ENCODE results near the gene SLC12A5.

The SLC12A5 gene

DNA sequence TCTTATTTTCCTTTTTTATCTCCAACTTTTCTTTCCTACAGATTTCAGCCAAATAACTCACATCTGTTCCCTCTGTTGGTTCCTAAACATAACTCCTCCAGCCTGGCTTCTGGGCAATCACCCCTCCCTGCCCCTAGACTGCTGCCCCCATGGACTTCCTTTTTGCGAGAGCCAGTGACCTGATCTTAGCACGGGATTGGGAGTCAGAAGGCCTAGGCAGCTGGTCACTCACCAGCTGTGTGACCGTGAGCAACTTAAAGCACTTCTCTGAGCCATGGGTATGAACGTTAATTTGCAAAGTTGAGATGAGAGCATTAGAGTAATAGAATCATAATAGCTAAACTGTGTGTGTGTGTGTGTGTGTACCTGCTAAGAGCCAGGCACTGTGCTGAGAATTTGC lies 24.8 kb upstream of the SLC12A5 start:
- no peak for TF ChIP-seq SIN3A (IDR thresholded peaks at IDR 0.05; ENCODE audit: borderline replicate concordance, insufficient read depth, low read length)
- TF ChIP-seq POLR2AphosphoS5 (IDR thresholded peaks at IDR 0.05; ENCODE audit: low read depth, low read length) = no peak
- TF ChIP-seq, protein P1, sequence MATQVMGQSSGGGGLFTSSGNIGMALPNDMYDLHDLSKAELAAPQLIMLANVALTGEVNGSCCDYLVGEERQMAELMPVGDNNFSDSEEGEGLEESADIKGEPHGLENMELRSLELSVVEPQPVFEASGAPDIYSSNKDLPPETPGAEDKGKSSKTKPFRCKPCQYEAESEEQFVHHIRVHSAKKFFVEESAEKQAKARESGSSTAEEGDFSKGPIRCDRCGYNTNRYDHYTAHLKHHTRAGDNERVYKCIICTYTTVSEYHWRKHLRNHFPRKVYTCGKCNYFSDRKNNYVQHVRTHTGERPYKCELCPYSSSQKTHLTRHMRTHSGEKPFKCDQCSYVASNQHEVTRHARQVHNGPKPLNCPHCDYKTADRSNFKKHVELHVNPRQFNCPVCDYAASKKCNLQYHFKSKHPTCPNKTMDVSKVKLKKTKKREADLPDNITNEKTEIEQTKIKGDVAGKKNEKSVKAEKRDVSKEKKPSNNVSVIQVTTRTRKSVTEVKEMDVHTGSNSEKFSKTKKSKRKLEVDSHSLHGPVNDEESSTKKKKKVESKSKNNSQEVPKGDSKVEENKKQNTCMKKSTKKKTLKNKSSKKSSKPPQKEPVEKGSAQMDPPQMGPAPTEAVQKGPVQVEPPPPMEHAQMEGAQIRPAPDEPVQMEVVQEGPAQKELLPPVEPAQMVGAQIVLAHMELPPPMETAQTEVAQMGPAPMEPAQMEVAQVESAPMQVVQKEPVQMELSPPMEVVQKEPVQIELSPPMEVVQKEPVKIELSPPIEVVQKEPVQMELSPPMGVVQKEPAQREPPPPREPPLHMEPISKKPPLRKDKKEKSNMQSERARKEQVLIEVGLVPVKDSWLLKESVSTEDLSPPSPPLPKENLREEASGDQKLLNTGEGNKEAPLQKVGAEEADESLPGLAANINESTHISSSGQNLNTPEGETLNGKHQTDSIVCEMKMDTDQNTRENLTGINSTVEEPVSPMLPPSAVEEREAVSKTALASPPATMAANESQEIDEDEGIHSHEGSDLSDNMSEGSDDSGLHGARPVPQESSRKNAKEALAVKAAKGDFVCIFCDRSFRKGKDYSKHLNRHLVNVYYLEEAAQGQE (IDR thresholded peaks at IDR 0.05; ENCODE audit: insufficient read depth in 1 of 2, low read depth in 2 of 2, low read length in 2 of 2) = no peak
- TF ChIP-seq FOXP2 (optimal IDR thresholded peaks at IDR 0.05; ENCODE audit: borderline replicate concordance, extremely low read depth, extremely low read length, insufficient read depth) = no peak
- TF ChIP-seq TAF1 (IDR thresholded peaks at IDR 0.05; ENCODE audit: borderline replicate concordance, insufficient read depth, low read length) = no peak

DNA sequence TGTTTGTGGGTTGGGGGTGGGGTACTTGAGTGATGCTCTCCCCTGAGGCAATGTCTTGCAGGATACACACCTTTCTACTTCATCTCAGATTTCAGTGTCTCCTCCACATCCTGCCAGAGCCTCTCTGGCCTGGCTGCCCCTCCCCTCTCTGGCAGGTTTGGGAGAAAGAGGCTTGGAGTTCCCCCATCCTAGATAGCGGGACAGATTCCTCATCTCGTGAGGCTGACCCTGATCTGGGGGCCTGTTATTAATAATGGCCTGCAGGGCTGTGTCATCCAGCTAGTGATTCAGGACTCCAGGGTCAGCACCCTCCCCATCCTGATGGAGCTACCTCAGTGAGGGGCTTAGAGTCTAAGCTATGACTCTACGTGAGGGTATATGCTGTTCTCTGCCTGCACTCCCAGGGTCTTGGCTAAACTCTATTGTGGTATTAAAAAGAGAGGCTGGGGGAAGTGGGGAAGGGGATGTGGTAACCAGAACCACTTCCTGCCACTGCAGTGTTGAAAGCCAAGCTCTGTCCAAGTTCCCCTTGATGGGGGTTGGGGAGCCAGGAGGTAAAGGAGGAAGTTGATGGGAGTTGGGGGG lies 24.0 kb upstream of the SLC12A5 start:
- no peak for TF ChIP-seq SIN3A (IDR thresholded peaks at IDR 0.05; ENCODE audit: borderline replicate concordance, insufficient read depth, low read length)
- TF ChIP-seq, protein P1 (IDR thresholded peaks at IDR 0.05; ENCODE audit: insufficient read depth in 1 of 2, low read depth in 2 of 2, low read length in 2 of 2) = peak in 1 of 2 experiments; percentile 60; a peak in 1 of 4 replicates

DNA sequence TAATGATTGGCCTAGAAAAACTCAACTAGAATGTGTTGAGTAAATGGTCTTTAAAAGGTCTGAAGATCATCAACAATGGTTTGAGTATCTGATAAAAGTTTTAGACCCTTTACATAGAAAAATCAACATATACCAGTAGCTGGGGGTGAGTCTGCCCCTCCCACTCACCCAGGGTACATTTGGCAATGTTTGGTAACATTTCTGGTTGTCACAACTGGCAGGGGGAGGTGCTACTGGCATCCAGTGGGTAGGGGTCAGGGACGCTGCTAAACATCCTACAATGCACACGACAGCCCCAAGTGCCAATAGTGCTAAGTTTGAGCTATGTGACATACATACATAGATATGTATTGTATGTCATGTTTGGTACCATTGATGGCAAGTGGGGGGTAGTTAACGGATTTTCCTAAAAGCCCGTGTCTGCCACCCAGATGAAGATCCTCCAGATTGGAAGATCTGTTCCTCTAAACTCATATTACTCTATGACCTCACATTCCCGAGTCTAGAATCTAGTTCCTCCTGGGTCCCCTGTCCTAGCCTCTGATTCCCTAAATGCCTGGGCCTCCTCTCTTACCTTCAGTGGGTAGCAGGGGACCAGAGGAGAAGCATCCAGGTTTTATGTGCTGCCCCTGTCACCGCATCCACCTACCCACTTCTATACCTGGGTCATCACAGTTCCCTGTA lies 22.9 kb upstream of the SLC12A5 start:
- no peak for TF ChIP-seq TAF1 (IDR thresholded peaks at IDR 0.05; ENCODE audit: borderline replicate concordance, insufficient read depth, low read length)

DNA sequence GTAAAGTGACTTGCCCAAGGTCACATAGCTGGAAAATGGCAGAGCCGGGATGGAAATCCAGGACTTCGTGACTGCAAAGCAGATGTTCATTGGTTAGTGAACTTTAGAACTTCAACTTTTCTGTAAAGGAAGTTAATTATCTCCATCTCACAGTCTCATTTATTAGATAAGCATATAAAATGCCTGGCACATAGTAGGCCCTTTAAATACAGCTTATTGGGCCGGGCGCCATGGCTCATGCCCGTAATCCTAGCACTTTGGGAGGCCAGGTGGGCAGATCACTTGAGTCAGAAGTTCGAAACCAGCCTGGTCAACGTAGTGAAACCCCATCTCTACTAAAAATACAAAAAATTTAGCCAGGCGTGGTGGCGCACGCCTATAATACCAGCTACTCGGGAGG lies 22.1 kb upstream of the SLC12A5 start:
- TF ChIP-seq, protein P1 (IDR thresholded peaks at IDR 0.05; ENCODE audit: insufficient read depth in 1 of 2, low read depth in 2 of 2, low read length in 2 of 2) = no peak
- TF ChIP-seq SIN3A (IDR thresholded peaks at IDR 0.05; ENCODE audit: borderline replicate concordance, insufficient read depth, low read length) (no peak), FOXP2 (optimal IDR thresholded peaks at IDR 0.05; ENCODE audit: borderline replicate concordance, extremely low read depth, extremely low read length, insufficient read depth) (no peak), POLR2AphosphoS5 (IDR thresholded peaks at IDR 0.05; ENCODE audit: low read depth, low read length) (no peak), TAF1 (IDR thresholded peaks at IDR 0.05; ENCODE audit: borderline replicate concordance, insufficient read depth, low read length) (no peak)

DNA sequence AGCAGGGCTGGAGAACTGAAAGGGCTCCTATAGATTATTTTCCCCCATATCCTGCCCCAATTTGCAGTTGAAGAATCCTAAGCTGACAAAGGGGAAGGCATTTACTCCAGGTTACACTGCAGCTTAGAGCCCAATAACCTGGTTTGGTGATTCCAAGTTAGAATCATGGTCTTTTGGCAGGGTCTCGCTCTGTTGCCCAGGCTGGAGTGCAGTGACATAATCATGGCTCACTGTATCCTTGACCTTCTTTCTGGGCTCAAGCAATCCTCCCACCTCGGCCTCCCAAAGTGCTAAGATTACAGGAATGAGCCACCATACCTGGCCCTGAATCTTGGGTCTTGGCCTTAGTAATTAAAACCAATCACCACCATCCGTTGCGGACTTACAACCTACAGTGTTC lies 21.3 kb upstream of the SLC12A5 start:
- TF ChIP-seq POLR2AphosphoS5 (IDR thresholded peaks at IDR 0.05; ENCODE audit: low read depth, low read length) (no peak), FOXP2 (optimal IDR thresholded peaks at IDR 0.05; ENCODE audit: borderline replicate concordance, extremely low read depth, extremely low read length, insufficient read depth) (no peak), SIN3A (IDR thresholded peaks at IDR 0.05; ENCODE audit: borderline replicate concordance, insufficient read depth, low read length) (no peak), TAF1 (IDR thresholded peaks at IDR 0.05; ENCODE audit: borderline replicate concordance, insufficient read depth, low read length) (no peak)
- TF ChIP-seq, protein P1 (IDR thresholded peaks at IDR 0.05; ENCODE audit: insufficient read depth in 1 of 2, low read depth in 2 of 2, low read length in 2 of 2) = no peak
